Measurements from ENCODE around the gene SLC25A15.
"Not testable (repeated sequence)": the region's sequence is repeated elsewhere in the genome, so short reads cannot be mapped to it uniquely, and the experiment has no call there.

The SLC25A15 gene

DNA sequence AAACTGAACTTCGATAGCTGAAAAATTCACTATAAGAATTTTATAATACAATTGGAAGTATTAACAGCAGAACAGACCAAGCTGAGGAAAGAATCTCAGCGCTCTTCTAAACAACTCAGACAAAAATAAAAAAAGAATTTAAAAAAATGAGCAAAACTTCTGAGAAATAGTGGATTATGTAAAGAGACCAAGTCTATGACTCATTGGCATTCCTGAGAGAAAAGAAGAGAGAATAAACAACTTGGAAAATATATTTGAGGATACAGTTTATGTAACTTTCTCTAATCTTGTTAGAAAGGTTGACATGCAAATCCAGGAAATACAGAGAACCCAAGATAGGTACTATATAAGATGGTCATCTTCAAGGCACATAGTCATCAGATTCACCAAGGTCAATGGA, 25.4 kb downstream of the SLC25A15 start:
- DNase-seq: no peak

- DNase-seq: no peak
Observed at GRCh38 chr13:40818926-40819325, 29.5 kb downstream of the SLC25A15 start.

DNA sequence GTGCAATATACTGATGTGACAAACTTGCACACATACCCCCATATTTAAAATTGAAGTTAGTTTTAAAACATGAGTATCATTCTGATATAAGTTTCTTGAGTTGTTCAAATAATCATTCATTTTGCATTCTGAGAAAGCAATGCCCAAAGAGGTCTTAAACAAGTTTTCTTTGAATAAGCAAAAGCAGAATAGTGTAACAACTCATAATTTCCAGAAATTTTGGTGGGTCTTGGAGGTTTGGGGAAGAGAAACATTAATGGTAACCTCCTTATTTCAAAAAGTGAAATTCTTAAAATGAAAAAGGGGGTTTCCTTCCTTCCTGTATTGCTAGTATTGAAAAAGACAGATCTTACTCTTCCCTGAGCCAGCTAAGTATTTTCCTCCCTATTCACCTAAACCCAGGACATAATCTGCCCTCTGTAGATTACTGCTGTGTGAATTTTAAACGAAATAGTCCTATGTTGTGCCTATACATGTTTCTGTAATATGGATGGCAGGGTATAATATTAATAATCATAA, 30.4 kb downstream of the SLC25A15 start:
- no peak for DNase-seq

DNA sequence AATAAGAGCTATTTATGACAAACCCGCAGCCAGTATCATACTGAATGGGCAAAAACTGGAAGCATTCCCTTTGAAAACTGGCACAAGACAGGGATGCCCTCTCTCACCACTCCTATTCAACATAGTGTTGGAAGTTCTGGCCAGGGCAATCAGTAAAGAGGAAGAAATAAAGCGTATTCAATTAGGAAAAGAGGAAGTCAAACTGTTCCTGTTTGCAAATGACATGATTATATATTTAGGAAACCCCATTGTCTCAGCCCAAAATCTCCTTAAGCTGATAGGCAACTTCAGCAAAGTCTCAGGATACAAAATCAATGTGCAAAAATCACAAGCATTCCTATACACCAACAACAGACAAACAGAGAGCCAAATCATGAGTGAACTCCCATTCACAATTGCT, 50.3 kb downstream of the SLC25A15 start:
- DNase-seq: not testable (repeated sequence)

GRCh38 chr13:40840955-40841354, 51.5 kb downstream of the SLC25A15 start:
- not testable (repeated sequence) for DNase-seq
